ENCODE data around the gene RPS14. TPM values are rescaled to one million over a fixed set of nuclear protein-coding genes. Genes with fewer than 3 reads are reported as not detected.

The RPS14 gene
- total and polyA plus RNA-seq, 2 of the 4 experiments (the other 2 are of a cell fraction) = 6,296 to 7,310 TPM

DNA sequence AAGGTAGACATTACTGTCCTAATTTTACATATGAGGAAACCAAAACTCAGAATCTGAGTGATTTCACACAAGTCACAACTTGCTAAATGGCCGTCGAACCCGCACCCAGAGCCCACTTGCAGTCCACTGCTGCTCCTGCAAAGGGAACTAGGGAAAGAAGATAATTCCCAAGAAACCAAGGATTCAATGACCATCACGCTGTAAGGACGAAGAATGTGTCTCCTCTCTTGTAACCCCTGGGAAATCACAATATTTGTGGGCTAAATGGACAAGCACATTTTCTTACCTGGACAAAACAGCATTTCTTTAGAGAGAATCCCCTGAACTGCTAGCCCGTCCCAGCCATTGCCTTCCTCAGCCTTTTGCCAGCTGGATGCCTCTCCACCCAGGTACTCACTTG, 2.4 kb downstream of the RPS14 start (continued):
- TF ChIP-seq, protein P1, sequence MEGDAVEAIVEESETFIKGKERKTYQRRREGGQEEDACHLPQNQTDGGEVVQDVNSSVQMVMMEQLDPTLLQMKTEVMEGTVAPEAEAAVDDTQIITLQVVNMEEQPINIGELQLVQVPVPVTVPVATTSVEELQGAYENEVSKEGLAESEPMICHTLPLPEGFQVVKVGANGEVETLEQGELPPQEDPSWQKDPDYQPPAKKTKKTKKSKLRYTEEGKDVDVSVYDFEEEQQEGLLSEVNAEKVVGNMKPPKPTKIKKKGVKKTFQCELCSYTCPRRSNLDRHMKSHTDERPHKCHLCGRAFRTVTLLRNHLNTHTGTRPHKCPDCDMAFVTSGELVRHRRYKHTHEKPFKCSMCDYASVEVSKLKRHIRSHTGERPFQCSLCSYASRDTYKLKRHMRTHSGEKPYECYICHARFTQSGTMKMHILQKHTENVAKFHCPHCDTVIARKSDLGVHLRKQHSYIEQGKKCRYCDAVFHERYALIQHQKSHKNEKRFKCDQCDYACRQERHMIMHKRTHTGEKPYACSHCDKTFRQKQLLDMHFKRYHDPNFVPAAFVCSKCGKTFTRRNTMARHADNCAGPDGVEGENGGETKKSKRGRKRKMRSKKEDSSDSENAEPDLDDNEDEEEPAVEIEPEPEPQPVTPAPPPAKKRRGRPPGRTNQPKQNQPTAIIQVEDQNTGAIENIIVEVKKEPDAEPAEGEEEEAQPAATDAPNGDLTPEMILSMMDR (conservative IDR thresholded peaks at IDR 0.05; ENCODE audit: low read depth, low read length) = no peak
- no peak for TF ChIP-seq NFE2L2 (IDR thresholded peaks at IDR 0.05; ENCODE audit: low read depth, low read length)

DNA sequence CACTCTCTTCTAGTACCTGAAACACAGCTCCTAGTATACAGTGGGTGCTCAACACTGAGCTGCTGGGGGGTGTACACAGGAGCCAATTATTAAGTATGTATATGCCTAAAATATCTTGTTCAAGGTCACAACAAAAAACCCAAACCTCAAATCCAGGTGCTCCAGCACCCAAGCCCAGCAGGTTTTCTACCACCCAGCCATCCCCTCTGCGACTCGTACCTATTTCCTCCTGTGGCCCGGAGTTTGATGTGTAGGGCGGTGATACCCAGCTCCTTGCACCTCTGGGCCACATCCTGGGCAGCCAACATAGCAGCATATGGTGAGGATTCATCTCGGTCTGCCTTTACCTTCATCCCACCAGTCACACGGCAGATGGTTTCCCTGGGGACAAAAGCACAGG, 3.0 kb downstream of the RPS14 start:
- H3K9me3 ChIP-seq (ENCODE audit: control insufficient read depth, insufficient read depth, low read length) = no peaks in the 10 kb centered on the region
- no peak overlapping the region for H3K56ac ChIP-seq (ENCODE audit: extremely low read depth, insufficient read depth, low read length)
- no peak for DNase-seq
- H3K18ac ChIP-seq (ENCODE audit: low read depth, low read length) = no peak overlapping the region
- H3K36me3 ChIP-seq (ENCODE audit: control insufficient read depth, insufficient read depth, low read length) = peaks cover 53% of the 10 kb centered on the region
- ChIA-PET POLR2A (ENCODE audit: unreplicated experiment) (interaction anchor here (0.6 kb wide), 2 partner anchors 101 to 127 kb away, joined by 4 read pairs; no protein-coding TSS in a partner anchor), CTCF (no interaction called here)
- peaks cover 35 to 66% of the 10 kb centered on the region in 2 experiments for H3K79me1 ChIP-seq (ENCODE audit: low read depth in 1 of 2, low read length in 2 of 2)
- no peak overlapping the region for H2BK5ac ChIP-seq (ENCODE audit: low read depth, low read length, poor library complexity, severe bottlenecking)
- intact Hi-C loops (cut with micrococcal nuclease) (no loop called here), in situ Hi-C loops (cut with MboI; ENCODE audit: low sequenced_read_pairs) (loop anchor here (25.0 kb wide), 2 partner anchors 609 to 809 kb away; no protein-coding TSS in a partner anchor), dilution Hi-C loops (cut with HindIII; ENCODE audit: low sequenced_read_pairs, unreplicated experiment) (no loop called here)
- H3K27me3 ChIP-seq (ENCODE audit: control insufficient read depth, insufficient read depth, low read length) = no peaks in the 10 kb centered on the region
- no peak overlapping the region for H2AK9ac ChIP-seq (replicated peaks; ENCODE audit: low read depth, low read length, poor library complexity)
- no peak overlapping the region for H4K5ac ChIP-seq (ENCODE audit: low read depth, low read length)
- H3K23ac ChIP-seq (ENCODE audit: low read depth, low read length) = peak overlapping the region; percentile 71; the same call in 1 of the 2 replicates
- peaks cover 76% of the 10 kb centered on the region for H4K20me1 ChIP-seq (ENCODE audit: insufficient read depth, low read length)
- no peak overlapping the region for H2AFZ ChIP-seq (replicated peaks; ENCODE audit: low read length, poor library complexity)
- peaks cover 4% of the 10 kb centered on the region for H3K4me1 ChIP-seq (ENCODE audit: control insufficient read depth, insufficient read depth, low read length)
- H2BK120ac ChIP-seq (ENCODE audit: low read depth, low read length) = no peak overlapping the region
- H3K27ac ChIP-seq (ENCODE audit: insufficient read depth, low read length) = no peak overlapping the region
- H4K8ac ChIP-seq (ENCODE audit: low read depth in 2 of 2, low read length in 2 of 2) = no peak overlapping the region
- H3K4me2 ChIP-seq (ENCODE audit: low read depth, low read length) = no peak overlapping the region
- H2AK5ac ChIP-seq (ENCODE audit: low read depth, low read length) = no peak overlapping the region
- H3K9me1 ChIP-seq (ENCODE audit: insufficient read depth, low read length) = peaks cover 9% of the 10 kb centered on the region
- TF ChIP-seq BHLHE40 (IDR thresholded peaks at IDR 0.05; ENCODE audit: low read depth, low read length) (no peak), RAD21 (IDR thresholded peaks at IDR 0.05; ENCODE audit: low read length) (no peak), POLR2A (IDR thresholded peaks at IDR 0.05; ENCODE audit: low read depth, low read length) (no peak), SMC3 (IDR thresholded peaks at IDR 0.05; ENCODE audit: low read depth, low read length) (no peak), RCOR1 (IDR thresholded peaks at IDR 0.05; ENCODE audit: insufficient replicate concordance, low read length) (no peak), MXI1 (IDR thresholded peaks at IDR 0.05; ENCODE audit: borderline replicate concordance, low read depth, low read length) (no peak), MAFK (IDR thresholded peaks at IDR 0.05; ENCODE audit: low read depth, low read length) (no peak), MAZ (IDR thresholded peaks at IDR 0.05; ENCODE audit: borderline replicate concordance, low read depth, low read length) (no peak)
- TF ChIP-seq, protein P2, sequence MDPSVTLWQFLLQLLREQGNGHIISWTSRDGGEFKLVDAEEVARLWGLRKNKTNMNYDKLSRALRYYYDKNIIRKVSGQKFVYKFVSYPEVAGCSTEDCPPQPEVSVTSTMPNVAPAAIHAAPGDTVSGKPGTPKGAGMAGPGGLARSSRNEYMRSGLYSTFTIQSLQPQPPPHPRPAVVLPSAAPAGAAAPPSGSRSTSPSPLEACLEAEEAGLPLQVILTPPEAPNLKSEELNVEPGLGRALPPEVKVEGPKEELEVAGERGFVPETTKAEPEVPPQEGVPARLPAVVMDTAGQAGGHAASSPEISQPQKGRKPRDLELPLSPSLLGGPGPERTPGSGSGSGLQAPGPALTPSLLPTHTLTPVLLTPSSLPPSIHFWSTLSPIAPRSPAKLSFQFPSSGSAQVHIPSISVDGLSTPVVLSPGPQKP (IDR thresholded peaks at IDR 0.05; ENCODE audit: borderline replicate concordance, low read depth, low read length) = no peak
- TF ChIP-seq, protein P1 (conservative IDR thresholded peaks at IDR 0.05; ENCODE audit: low read depth, low read length) = no peak
- no peak overlapping the region for H2BK15ac ChIP-seq (ENCODE audit: low read depth, low read length)
- no TSS peak for BruUV-seq (replicated peaks)
- H3K9ac ChIP-seq (ENCODE audit: low read depth, low read length) = no peak overlapping the region
- H2BK20ac ChIP-seq (ENCODE audit: low read depth, low read length) = no peak overlapping the region
- ATAC-seq (ENCODE audit: low read depth) = no peak
- no peak overlapping the region for H3K14ac ChIP-seq (replicated peaks; ENCODE audit: low read depth, low read length)
- H3K4ac ChIP-seq (ENCODE audit: low read depth, low read length) = no peak overlapping the region
- no CpG with 5 or more reads among the region's 6 CpGs for WGBS, 2 experiments (ENCODE audit: extremely low coverage in 2 of 2, insufficient read length in 1 of 2)
- H4K91ac ChIP-seq (ENCODE audit: insufficient read depth, low read depth, low read length) = no peak overlapping the region
- no peak overlapping the region for H3K4me3 ChIP-seq (ENCODE audit: insufficient read depth, low read depth, low read length)
